Measurements from ENCODE around the gene FOXQ1.

The FOXQ1 gene

DNA sequence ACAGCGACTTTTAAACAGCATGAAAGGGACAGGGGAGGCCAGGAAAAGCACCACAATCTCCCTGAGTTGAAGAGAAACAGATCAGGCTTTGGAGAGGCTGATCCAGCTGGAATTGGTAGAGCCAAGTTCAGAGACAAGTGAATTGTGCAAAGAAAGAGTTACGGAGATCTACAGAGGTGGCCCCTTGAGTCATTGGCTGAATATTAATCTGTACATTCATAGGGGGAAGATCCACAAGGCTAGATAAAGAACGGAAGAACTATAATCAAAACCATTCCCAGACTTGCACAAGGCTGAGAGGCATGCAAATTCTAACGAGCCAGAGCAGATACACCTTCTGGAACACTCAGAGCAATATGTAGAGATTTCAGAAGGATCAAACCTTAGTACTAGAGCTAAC is 14.2 kb upstream of the FOXQ1 start:
- H3K27me3 ChIP-seq (ENCODE audit: control insufficient read depth, insufficient read depth, low read length) = no peaks in the 10 kb centered on the region

DNA sequence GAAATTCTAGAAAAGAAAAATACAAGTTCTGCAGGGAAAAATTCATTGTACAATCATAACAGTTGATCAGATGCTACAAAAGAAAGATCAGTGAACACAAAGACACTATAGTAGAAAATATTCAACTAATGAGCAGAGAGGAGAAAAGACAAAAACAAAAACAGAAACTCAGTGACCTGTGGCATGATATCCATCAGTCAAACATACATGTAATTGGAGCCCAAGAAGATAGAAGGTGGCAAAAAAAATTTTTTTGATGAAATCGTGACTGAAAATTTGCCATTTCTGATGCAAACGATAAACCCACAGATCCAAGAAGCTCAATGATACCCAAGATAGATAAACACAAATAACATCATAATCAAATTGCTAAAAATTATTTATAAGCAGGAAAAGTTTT is 13.1 kb upstream of the FOXQ1 start:
- H3K36me3 ChIP-seq (ENCODE audit: control insufficient read depth, insufficient read depth, low read length) = no peaks in the 10 kb centered on the region
- H3K4me3 ChIP-seq (ENCODE audit: low read length) = no peak overlapping the region
- H3K4me1 ChIP-seq (ENCODE audit: control insufficient read depth, insufficient read depth, low read length) = peaks cover 8% of the 10 kb centered on the region
- no peaks in the 10 kb centered on the region for H3K27me3 ChIP-seq (ENCODE audit: control insufficient read depth, insufficient read depth, low read length)
- H3K9me3 ChIP-seq (ENCODE audit: control insufficient read depth, low read length) = no peaks in the 10 kb centered on the region
- H3K9ac ChIP-seq (ENCODE audit: low read length) = no peak overlapping the region

More for the DNA sequence above, 14.2 kb upstream of the FOXQ1 start:
- Histone ChIP-seq H3K4me3 (ENCODE audit: low read length) (no peak overlapping the region), H3K9ac (ENCODE audit: low read length) (no peak overlapping the region), H3K36me3 (ENCODE audit: control insufficient read depth, insufficient read depth, low read length) (no peaks in the 10 kb centered on the region), H3K9me3 (ENCODE audit: control insufficient read depth, low read length) (no peaks in the 10 kb centered on the region), H3K4me1 (ENCODE audit: control insufficient read depth, insufficient read depth, low read length) (peaks cover 8% of the 10 kb centered on the region)

DNA sequence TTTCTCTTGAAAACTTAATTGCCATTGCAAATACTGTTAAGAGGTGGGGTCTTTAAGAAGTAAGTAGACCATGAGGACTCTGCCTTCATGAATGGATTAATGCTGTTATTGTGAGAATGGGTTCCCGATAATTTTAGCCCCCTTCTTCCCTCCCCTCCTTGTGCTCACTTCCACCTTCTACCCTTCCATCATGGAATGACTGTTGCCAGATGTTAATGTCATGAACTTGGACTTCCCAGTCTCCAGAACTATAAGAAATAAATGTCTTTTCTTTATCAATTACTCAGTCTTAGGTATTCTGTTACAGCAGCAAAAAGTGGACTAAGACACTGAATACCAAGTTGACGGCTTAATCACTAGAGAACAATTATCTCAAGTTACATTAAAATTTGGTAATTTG is 5.8 kb upstream of the FOXQ1 start:
- Histone ChIP-seq H3K36me3 (ENCODE audit: control insufficient read depth, insufficient read depth, low read length) (no peaks in the 10 kb centered on the region), H3K9ac (ENCODE audit: low read length) (no peak overlapping the region), H3K4me3 (ENCODE audit: low read length) (no peak overlapping the region), H3K27me3 (ENCODE audit: control insufficient read depth, insufficient read depth, low read length) (no peaks in the 10 kb centered on the region), H3K9me3 (ENCODE audit: control insufficient read depth, low read length) (no peaks in the 10 kb centered on the region), H3K4me1 (ENCODE audit: control insufficient read depth, insufficient read depth, low read length) (peaks cover 16% of the 10 kb centered on the region)

DNA sequence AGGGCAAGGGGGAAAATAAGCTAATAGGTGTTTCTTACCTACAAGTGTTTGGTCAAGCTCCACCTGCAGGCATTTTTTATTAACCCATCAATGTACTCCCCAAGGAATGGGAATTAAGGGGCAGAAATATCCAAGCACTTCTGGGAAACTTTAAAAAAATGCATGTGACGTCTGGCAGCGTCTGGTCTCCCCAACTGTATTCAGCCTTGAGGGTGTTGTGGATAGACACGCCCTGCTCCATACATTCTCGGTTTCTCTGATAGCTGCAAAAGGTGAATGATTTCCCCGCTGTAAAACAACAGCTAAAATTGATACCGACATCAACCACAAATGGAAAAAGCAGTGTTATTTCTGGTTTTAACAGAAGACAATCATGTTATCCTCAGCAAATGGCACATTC is 2.5 kb upstream of the FOXQ1 start:
- no peak overlapping the region for H3K4me3 ChIP-seq (ENCODE audit: low read length)
- peaks cover 5% of the 10 kb centered on the region for H3K36me3 ChIP-seq (ENCODE audit: control insufficient read depth, insufficient read depth, low read length)
- H3K4me1 ChIP-seq (ENCODE audit: control insufficient read depth, insufficient read depth, low read length) = peaks cover 16% of the 10 kb centered on the region
- H3K27me3 ChIP-seq (ENCODE audit: control insufficient read depth, insufficient read depth, low read length) = peaks cover 3% of the 10 kb centered on the region
- H3K9me3 ChIP-seq (ENCODE audit: control insufficient read depth, low read length) = no peaks in the 10 kb centered on the region
- no peak overlapping the region for H3K9ac ChIP-seq (ENCODE audit: low read length)

DNA sequence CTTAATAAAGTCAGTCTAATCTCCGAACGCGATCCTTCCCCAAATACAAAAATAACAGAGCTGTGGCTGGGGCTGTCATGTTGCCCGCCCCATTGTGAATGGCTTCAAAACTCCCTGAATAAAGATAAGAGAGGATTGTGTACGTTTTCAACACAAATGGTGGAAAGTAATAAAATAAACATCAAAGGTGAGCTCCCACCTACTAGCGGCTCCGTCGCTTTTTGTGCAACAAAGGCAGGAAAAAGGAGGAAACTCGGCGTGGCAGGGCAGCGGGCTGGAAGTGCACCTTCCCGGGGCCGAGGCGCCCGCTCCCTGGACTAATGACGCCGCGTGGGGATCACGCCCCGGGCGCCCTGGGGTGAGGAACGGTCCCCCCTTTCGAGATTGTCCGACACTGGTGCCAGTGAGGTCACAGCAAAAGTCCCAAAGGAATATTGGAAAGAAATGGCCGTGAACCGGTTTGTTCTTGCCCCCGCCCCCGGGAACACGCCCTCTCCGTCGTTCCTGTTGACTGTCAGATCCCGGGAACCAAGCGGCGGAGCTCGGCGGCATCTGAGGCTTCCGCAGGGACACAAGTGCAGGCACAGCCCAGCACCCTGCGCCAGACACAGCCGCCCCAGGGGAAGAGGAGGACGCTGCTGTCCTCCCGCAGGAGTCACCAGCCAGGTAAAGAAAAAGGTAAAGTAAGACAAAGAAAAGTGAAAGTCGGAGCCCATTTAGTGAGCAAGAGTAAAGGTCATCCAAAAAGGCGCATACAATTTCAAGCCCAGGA is 1.1 kb upstream of the FOXQ1 start:
- peaks cover 5% of the 10 kb centered on the region for H3K36me3 ChIP-seq (ENCODE audit: control insufficient read depth, insufficient read depth, low read length)
- H3K9ac ChIP-seq (ENCODE audit: low read length) = peak overlapping the region; percentile 81
- no peaks in the 10 kb centered on the region for H3K9me3 ChIP-seq (ENCODE audit: control insufficient read depth, low read length)
- peaks cover 22% of the 10 kb centered on the region for H3K4me1 ChIP-seq (ENCODE audit: control insufficient read depth, insufficient read depth, low read length)
- H3K4me3 ChIP-seq (ENCODE audit: low read length) = peak overlapping the region; percentile 37
- peaks cover 9% of the 10 kb centered on the region for H3K27me3 ChIP-seq (ENCODE audit: control insufficient read depth, insufficient read depth, low read length)

DNA sequence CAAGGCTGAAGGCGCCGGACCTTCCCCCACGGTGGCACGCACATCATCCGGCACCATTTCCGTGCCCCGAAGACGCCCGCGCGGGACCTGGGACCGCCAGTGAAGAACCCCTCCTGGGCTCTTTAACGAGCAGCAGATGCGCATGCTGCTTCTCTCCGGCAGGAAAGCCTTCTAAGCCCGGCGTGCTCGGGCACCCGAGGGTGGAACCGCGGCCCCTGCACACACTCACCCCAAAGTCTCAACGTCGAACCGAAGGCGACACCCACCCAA is 240 bp downstream of the FOXQ1 start:
- Histone ChIP-seq H3K4me1 (ENCODE audit: control insufficient read depth, insufficient read depth, low read length) (peaks cover 26% of the 10 kb centered on the region), H3K36me3 (ENCODE audit: control insufficient read depth, insufficient read depth, low read length) (peaks cover 5% of the 10 kb centered on the region), H3K9ac (ENCODE audit: low read length) (peak overlapping the region; percentile 99), H3K27me3 (ENCODE audit: control insufficient read depth, insufficient read depth, low read length) (peaks cover 12% of the 10 kb centered on the region), H3K4me3 (ENCODE audit: low read length) (peak overlapping the region; percentile 87), H3K9me3 (ENCODE audit: control insufficient read depth, low read length) (no peaks in the 10 kb centered on the region)

DNA sequence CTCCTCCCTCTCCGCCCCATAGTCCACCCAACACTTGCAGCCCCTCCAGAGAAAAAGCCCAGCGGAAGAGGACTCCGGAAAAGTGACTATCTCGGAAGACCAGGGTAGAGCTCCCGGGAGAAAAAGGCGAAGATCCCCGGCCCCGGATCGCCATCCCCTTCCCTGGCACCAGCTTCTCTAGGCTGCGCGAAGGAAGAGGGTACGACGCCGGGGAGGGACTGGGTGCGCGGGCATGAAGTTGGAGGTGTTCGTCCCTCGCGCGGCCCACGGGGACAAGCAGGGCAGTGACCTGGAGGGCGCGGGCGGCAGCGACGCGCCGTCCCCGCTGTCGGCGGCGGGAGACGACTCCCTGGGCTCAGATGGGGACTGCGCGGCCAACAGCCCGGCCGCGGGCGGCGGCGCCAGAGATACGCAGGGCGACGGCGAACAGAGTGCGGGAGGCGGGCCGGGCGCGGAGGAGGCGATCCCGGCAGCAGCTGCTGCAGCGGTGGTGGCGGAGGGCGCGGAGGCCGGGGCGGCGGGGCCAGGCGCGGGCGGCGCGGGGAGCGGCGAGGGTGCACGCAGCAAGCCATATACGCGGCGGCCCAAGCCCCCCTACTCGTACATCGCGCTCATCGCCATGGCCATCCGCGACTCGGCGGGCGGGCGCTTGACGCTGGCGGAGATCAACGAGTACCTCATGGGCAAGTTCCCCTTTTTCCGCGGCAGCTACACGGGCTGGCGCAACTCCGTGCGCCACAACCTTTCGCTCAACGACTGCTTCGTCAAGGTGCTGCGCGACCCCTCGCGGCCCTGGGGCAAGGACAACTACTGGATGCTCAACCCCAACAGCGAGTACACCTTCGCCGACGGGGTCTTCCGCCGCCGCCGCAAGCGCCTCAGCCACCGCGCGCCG is 822 bp downstream of the FOXQ1 start:
- peak overlapping the region; percentile 99 for H3K9ac ChIP-seq (ENCODE audit: low read length)
- peak overlapping the region; percentile 87 for H3K4me3 ChIP-seq (ENCODE audit: low read length)
- no peaks in the 10 kb centered on the region for H3K9me3 ChIP-seq (ENCODE audit: control insufficient read depth, low read length)
- peaks cover 26% of the 10 kb centered on the region for H3K4me1 ChIP-seq (ENCODE audit: control insufficient read depth, insufficient read depth, low read length)
- peaks cover 12% of the 10 kb centered on the region for H3K27me3 ChIP-seq (ENCODE audit: control insufficient read depth, insufficient read depth, low read length)
- peaks cover 5% of the 10 kb centered on the region for H3K36me3 ChIP-seq (ENCODE audit: control insufficient read depth, insufficient read depth, low read length)

DNA sequence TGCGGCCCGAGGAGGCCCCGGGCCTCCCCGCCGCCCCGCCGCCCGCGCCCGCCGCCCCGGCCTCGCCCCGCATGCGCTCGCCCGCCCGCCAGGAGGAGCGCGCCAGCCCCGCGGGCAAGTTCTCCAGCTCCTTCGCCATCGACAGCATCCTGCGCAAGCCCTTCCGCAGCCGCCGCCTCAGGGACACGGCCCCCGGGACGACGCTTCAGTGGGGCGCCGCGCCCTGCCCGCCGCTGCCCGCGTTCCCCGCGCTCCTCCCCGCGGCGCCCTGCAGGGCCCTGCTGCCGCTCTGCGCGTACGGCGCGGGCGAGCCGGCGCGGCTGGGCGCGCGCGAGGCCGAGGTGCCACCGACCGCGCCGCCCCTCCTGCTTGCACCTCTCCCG is 1.5 kb downstream of the FOXQ1 start:
- Histone ChIP-seq H3K4me3 (ENCODE audit: low read length) (no peak overlapping the region), H3K4me1 (ENCODE audit: control insufficient read depth, insufficient read depth, low read length) (peaks cover 26% of the 10 kb centered on the region), H3K27me3 (ENCODE audit: control insufficient read depth, insufficient read depth, low read length) (peaks cover 12% of the 10 kb centered on the region), H3K9me3 (ENCODE audit: control insufficient read depth, low read length) (no peaks in the 10 kb centered on the region), H3K9ac (ENCODE audit: low read length) (no peak overlapping the region), H3K36me3 (ENCODE audit: control insufficient read depth, insufficient read depth, low read length) (peaks cover 5% of the 10 kb centered on the region)

DNA sequence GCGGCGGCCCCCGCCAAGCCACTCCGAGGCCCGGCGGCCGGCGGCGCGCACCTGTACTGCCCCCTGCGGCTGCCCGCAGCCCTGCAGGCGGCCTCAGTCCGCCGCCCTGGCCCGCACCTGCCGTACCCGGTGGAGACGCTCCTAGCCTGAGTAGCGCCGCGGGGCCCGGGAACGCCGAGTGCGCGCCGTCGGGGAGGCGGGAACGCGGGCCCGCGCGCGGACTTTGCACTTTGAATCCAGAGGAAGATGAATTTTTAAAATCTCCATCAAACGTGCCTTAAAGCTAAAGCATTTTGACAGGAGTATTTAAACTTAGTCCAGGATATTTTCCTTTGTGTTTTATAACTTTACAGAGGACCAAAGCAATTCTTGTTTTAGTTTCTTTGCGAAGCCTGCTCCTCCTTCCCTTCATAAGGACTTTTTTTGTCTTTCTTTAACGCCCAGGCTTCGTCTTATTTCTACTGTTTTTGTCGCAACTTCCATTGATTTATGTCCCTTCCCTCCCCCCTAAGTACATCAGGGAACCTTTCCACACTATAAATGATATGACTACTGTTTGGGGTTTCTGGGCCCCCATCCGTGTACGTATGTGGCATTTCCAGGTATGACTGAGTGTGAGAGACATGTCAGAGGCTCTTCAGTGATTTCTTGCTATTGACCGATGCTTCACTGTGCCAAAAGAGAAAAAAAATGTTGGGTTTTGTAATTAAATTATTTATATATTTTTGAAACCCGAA is 2.0 kb downstream of the FOXQ1 start:
- Histone ChIP-seq H3K9me3 (ENCODE audit: control insufficient read depth, low read length) (no peaks in the 10 kb centered on the region), H3K27me3 (ENCODE audit: control insufficient read depth, insufficient read depth, low read length) (peaks cover 12% of the 10 kb centered on the region), H3K4me3 (ENCODE audit: low read length) (peak overlapping the region; percentile 77), H3K4me1 (ENCODE audit: control insufficient read depth, insufficient read depth, low read length) (peaks cover 26% of the 10 kb centered on the region), H3K36me3 (ENCODE audit: control insufficient read depth, insufficient read depth, low read length) (peaks cover 5% of the 10 kb centered on the region), H3K9ac (ENCODE audit: low read length) (peak overlapping the region; percentile 96)

DNA sequence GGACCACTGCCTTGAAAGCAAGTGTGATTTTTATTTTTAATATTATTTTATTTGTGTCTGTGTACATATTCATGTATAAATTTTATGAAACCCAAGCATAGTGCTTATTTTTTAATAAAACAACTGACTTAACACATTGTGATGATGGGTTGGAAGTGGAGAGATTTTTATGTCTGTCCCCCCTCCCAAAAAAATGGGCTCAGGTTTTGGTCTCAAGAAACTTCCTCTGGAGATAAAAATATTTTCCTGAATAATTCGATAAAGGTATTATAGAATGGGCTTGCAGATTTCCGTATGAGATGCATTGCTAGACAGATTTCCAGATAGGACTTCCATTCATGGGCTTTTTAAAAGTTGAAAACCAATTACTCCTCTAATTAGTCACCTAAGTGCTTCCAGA is 2.7 kb downstream of the FOXQ1 start:
- H3K36me3 ChIP-seq (ENCODE audit: control insufficient read depth, insufficient read depth, low read length) = peaks cover 5% of the 10 kb centered on the region
- no peaks in the 10 kb centered on the region for H3K9me3 ChIP-seq (ENCODE audit: control insufficient read depth, low read length)
- peaks cover 20% of the 10 kb centered on the region for H3K4me1 ChIP-seq (ENCODE audit: control insufficient read depth, insufficient read depth, low read length)
- H3K9ac ChIP-seq (ENCODE audit: low read length) = peak overlapping the region; percentile 96
- peak overlapping the region; percentile 57 for H3K4me3 ChIP-seq (ENCODE audit: low read length)
- H3K27me3 ChIP-seq (ENCODE audit: control insufficient read depth, insufficient read depth, low read length) = peaks cover 12% of the 10 kb centered on the region

DNA sequence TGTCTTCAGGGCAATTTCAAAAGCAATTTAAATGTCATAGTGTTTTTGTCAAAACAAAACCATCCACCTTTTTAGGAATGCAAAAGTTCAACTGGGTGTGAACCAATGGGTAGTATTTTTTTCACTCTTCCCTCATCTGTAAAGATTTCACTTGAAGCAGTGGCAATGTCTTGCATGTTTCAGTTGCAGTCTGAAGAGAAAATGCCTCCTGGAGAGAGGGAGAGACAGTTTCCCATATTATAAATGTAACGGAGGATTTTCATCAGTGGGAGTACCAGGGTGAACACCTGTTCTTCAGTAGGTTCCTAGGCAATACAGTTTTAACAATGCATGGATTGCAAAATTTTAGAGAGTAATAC is 3.3 kb downstream of the FOXQ1 start:
- Histone ChIP-seq H3K4me3 (ENCODE audit: low read length) (peak overlapping the region; percentile 57), H3K27me3 (ENCODE audit: control insufficient read depth, insufficient read depth, low read length) (peaks cover 12% of the 10 kb centered on the region)

More for the DNA sequence above, 3.3 kb downstream of the FOXQ1 start:
- Histone ChIP-seq H3K9me3 (ENCODE audit: control insufficient read depth, low read length) (no peaks in the 10 kb centered on the region), H3K36me3 (ENCODE audit: control insufficient read depth, insufficient read depth, low read length) (peaks cover 5% of the 10 kb centered on the region), H3K4me1 (ENCODE audit: control insufficient read depth, insufficient read depth, low read length) (peaks cover 15% of the 10 kb centered on the region), H3K9ac (ENCODE audit: low read length) (peak overlapping the region; percentile 96)

Measured in mucosa of stomach (tissue), 1 donor.